Stomach (tissue), 9 donors: Measurements from ENCODE around the gene HIBADH. TPM values are rescaled to one million over a fixed set of nuclear protein-coding genes. Genes with fewer than 3 reads are reported as not detected.

ENCODE experiments used
- DNase-seq, 2 donors: peaks; one replicate each; pipeline versions ENCODE4 v3.0.0 to v3.0.0-alpha.2; 2013 to 2019
- H3K27ac ChIP-seq, 5 donors: fragments of 200-600 bp in 4 of 5; sonication (generic) in 4 of 5; one replicate each; pipeline ENCODE4 v1.5.1; 2013 to 2019; ENCODE audit warnings: mild to moderate bottlenecking in 1 of 5, moderate library complexity in 1 of 5
- H3K27me3 ChIP-seq, 3 donors: fragments of 200-600 bp; sonication (generic); one replicate each; pipeline ENCODE4 v1.5.1; 2017 to 2019; ENCODE audit warnings: mixed run types in 1 of 3
- H3K36me3 ChIP-seq, 4 donors: fragments of 200-600 bp; sonication (generic); 1 replicate in 3 of 4; 2 replicates in 1 of 4; pipeline ENCODE4 v1.5.1; 2016 to 2019
- H3K4me1 ChIP-seq, 4 donors: fragments of 200-600 bp; sonication (generic); one replicate each; pipeline ENCODE4 v1.5.1; 2016 to 2019
- H3K4me3 ChIP-seq, 4 donors: fragments of 200-600 bp; sonication (generic) in 3 of 4; one replicate each; pipeline ENCODE4 v1.5.1; 2016 to 2019; ENCODE audit warnings: mild to moderate bottlenecking in 1 of 4
- H3K9me3 ChIP-seq, 4 donors: fragments of 200-600 bp; sonication (generic); one replicate each; pipeline ENCODE4 v1.5.1; 2016 to 2019
- EP300 ChIP-seq: sonication (generic); formaldehyde crosslinking; IDR thresholded peaks from one replicate; pipeline ENCODE4 v1.6.1; 2017; ENCODE audit warnings: antibody characterized with exemption
- POLR2A ChIP-seq, 4 donors: fragments of 450-650 bp; IDR thresholded peaks; one replicate each; pipeline ENCODE4 v1.6.1; 2016; ENCODE audit warnings: antibody characterized with exemption in 4 of 4, control low read depth in 2 of 4, mild to moderate bottlenecking in 1 of 4, moderate library complexity in 1 of 4
- POLR2AphosphoS5 ChIP-seq, 3 donors: sonication (generic); formaldehyde crosslinking; IDR thresholded peaks; one replicate each; pipeline ENCODE4 v1.6.1; 2016; ENCODE audit warnings: antibody characterized with exemption in 3 of 3
- WGBS, 5 donors: extraction: QIAGEN DNeasy Blood & Tissue Kit in 3 of 5; methylation state at CpG; one replicate each; pipeline versions ENCODE4 v1.1.5 to v1.1.7; 2013 to 2018; 5-methylcytosine and 5-hydroxymethylcytosine counted together
- intact Hi-C: fragments of 100-400 bp; cut with DNase I; formaldehyde crosslinking; loops from one replicate; pipeline ENCODE4 v1.15.1; 2023; ENCODE audit warnings: low total_unique reads
- polyA plus RNA-seq, 3 donors: library from polyadenylated mRNA; stranded (reverse); fragments of 200-250 nt; gene quantifications; one replicate each; pipeline ENCODE4 v1.2.3, GENCODE V29; 2013
- total RNA-seq, 5 donors: library from RNA; depleted of rRNA; stranded (reverse); fragments of >200 nt; gene quantifications; one replicate each; pipeline versions ENCODE4 v1.1.0 to v1.2.3, GENCODE V29; 2014 to 2016
- TF ChIP-seq, protein P1 (sequence below), 7 experiments: fragments of 450-650 bp in 4 of 7; fragments of 200-600 bp in 3 of 7; sonication (generic) in 3 of 7; IDR thresholded peaks; one replicate each; pipeline ENCODE4 v1.5.1; 2016 to 2019; ENCODE audit warnings: antibody characterized with exemption in 7 of 7, control low read depth in 2 of 7, mild to moderate bottlenecking in 1 of 7
- donor health status: healthy with polysubstance abuse.
- donor health status: Bipolar disorder and iron deficiency.
- donor health status: healthy.

The HIBADH gene
- total and polyA plus RNA-seq, 8 donors = 17.5 to 65.2 (median 45.8) TPM

DNA sequence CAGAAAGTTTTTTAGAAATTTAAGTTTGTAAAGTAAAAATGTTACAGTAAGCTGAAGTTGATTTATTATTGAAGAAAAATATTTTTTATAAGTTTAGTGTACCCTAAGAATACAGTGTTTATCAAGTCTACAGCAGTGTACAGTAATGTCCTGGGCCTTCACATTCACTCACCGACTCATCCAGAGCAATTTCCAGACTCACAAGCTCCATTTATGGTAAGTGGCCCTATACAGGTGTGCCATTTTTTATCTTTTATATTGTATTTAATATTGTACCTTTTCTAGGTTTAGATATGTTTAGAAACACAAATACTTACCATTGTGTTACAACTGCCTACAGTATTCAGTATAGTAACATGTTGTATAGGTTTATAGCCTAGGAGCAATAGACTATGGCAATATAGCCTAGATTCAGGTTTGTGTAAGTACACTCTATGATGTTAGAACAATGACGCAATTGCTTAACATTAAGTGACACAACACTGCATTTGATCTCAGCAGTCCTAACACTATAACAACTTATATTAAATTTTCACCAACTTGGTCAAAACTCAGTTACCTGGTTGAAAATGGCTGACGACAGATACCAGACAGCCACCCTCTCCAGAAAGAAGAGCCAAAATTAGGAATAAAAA lies 45.7 kb downstream of the HIBADH start:
- H3K27ac ChIP-seq = no peak overlapping the region
- no peak for TF ChIP-seq POLR2AphosphoS5 (IDR thresholded peaks at IDR 0.05)
- TF ChIP-seq EP300 = no peak
- TF ChIP-seq, protein P1, sequence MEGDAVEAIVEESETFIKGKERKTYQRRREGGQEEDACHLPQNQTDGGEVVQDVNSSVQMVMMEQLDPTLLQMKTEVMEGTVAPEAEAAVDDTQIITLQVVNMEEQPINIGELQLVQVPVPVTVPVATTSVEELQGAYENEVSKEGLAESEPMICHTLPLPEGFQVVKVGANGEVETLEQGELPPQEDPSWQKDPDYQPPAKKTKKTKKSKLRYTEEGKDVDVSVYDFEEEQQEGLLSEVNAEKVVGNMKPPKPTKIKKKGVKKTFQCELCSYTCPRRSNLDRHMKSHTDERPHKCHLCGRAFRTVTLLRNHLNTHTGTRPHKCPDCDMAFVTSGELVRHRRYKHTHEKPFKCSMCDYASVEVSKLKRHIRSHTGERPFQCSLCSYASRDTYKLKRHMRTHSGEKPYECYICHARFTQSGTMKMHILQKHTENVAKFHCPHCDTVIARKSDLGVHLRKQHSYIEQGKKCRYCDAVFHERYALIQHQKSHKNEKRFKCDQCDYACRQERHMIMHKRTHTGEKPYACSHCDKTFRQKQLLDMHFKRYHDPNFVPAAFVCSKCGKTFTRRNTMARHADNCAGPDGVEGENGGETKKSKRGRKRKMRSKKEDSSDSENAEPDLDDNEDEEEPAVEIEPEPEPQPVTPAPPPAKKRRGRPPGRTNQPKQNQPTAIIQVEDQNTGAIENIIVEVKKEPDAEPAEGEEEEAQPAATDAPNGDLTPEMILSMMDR (IDR thresholded peaks at IDR 0.05) = no peak
- no peak for TF ChIP-seq POLR2A (IDR thresholded peaks at IDR 0.05)
- peaks cover 0 to 54% (median 16%) of the 10 kb centered on the region in 4 donors for H3K36me3 ChIP-seq
- WGBS, 5 donors = 64 to 90% (median 66%) methylated on average over 3 of the region's 3 CpGs
- no peaks in the 10 kb centered on the region for H3K4me1 ChIP-seq
- H3K27me3 ChIP-seq = no peaks in the 10 kb centered on the region
- no peak for DNase-seq
- no peak overlapping the region for H3K4me3 ChIP-seq
- intact Hi-C loops = no loop called here
- H3K9me3 ChIP-seq = peaks cover 15 to 36% (median 27%) of the 10 kb centered on the region in 4 donors

DNA sequence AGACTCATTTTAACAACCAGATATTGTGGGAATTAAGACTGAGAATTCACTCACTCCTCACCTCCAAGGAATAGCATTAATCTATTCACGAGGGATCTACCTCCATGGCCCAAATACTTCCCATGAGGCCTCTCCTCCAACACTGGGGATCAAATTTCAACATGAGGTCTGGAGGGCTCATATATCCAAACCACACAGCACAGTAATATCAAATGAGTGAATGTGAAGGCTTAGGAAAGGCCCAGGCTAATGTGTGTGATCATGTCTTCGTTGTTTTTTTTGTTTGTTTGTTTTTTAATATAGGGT lies 46.5 kb downstream of the HIBADH start:
- Histone ChIP-seq H3K27ac (no peak overlapping the region), H3K36me3 (peaks cover 0 to 45% (median 14%) of the 10 kb centered on the region in 4 donors), H3K27me3 (no peaks in the 10 kb centered on the region), H3K4me1 (no peaks in the 10 kb centered on the region), H3K9me3 (peaks cover 15 to 27% (median 22%) of the 10 kb centered on the region in 4 donors), H3K4me3 (no peak overlapping the region)
- TF ChIP-seq EP300 = no peak
- TF ChIP-seq POLR2AphosphoS5 (IDR thresholded peaks at IDR 0.05) = no peak
- no peak for TF ChIP-seq POLR2A (IDR thresholded peaks at IDR 0.05)
- TF ChIP-seq, protein P1 (IDR thresholded peaks at IDR 0.05) = no peak
- WGBS, 5 donors = 92 to 99% (median 94%) methylated on average over 2 of the region's 2 CpGs
- DNase-seq = no peak
- intact Hi-C loops = no loop called here

DNA sequence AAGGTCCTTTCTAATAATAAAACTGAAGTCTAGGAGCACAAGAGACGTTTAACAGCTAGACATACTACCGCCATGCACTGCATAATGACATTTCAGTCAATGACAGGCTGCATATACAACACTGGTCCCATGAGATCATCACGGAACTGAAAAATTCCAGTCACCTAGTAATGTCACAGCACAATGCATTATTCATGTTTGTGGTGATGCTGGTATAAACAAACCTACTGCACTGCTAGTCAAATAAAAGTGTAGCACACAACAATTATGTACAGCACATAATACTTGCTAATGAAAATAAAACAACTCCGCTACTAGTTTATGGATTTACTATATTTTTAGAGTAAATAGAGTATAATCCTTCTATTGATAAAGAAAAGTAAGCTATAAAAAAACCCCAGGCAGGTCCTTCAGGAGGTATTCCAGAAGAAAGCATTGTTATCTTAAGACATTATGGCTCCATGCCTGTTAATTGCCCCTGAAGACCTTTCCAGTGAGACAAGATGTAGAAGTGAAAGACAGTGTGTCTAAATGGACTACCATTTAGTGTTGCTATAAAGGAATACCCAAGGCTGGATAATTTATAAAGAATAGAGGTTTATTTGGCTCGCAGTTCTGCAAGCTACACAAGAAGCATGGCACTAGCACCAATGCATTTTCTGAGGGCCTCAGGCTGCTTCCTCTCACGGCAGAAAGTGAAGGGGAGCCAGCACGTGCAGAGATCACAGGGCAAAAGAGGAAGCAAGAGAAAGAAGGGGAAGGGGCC lies 47.1 kb downstream of the HIBADH start:
- 89 to 97% (median 92%) methylated on average over 7 of the region's 7 CpGs for WGBS, 5 donors
- Histone ChIP-seq H3K27me3 (no peaks in the 10 kb centered on the region), H3K4me1 (no peaks in the 10 kb centered on the region), H3K9me3 (peaks cover 11 to 22% (median 17%) of the 10 kb centered on the region in 4 donors), H3K36me3 (peaks cover 0 to 40% (median 14%) of the 10 kb centered on the region in 4 donors), H3K4me3 (no peak overlapping the region), H3K27ac (no peak overlapping the region)
- no peak for DNase-seq
- TF ChIP-seq, protein P1 (IDR thresholded peaks at IDR 0.05) = no peak
- no peak for TF ChIP-seq POLR2AphosphoS5 (IDR thresholded peaks at IDR 0.05)
- intact Hi-C loops = no loop called here

DNA sequence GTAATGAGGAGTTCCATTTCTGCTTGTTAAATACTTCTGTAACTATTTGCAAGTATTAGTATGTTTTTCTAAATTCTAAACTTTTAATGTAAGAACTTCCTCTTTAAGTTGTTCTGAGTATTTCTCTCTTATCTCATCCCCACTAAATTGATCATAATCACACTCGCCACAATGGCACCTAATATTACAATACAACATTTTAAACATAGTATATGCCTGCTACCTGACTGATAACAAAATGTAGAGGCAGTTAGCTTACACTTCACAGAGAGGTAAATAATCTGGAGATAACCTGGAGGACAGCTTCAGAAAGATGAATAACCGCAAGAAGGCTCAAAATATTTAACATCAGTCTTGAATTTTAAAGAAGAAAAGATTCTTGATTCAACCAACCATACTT lies 48.6 kb downstream of the HIBADH start:
- Histone ChIP-seq H3K4me1 (no peaks in the 10 kb centered on the region), H3K27me3 (no peaks in the 10 kb centered on the region), H3K36me3 (peaks cover 0 to 31% (median 12%) of the 10 kb centered on the region in 4 donors), H3K4me3 (no peak overlapping the region), H3K9me3 (peaks cover 0 to 7% (median 5%) of the 10 kb centered on the region in 4 donors), H3K27ac (no peak overlapping the region)
- intact Hi-C loops = no loop called here
- 58 to 86% (median 72%) methylated on average over 2 of the region's 2 CpGs for WGBS, 5 donors
- no peak for DNase-seq
- TF ChIP-seq POLR2AphosphoS5 (IDR thresholded peaks at IDR 0.05) = no peak
- TF ChIP-seq, protein P1 (IDR thresholded peaks at IDR 0.05) = no peak
- no peak for TF ChIP-seq EP300
- TF ChIP-seq POLR2A (IDR thresholded peaks at IDR 0.05) = no peak
